K562 (cell line): Measurements from ENCODE around the gene DAPK2. TPM values are rescaled to one million over a fixed set of nuclear protein-coding genes. Genes with fewer than 3 reads are reported as not detected.
A peak's percentile ranks its signal among the peaks of the same experiment; 100 is the strongest.

Experiments used
- ATAC-seq: fragments of 200-7000 bp; cut with Tn5 transposase; 3 replicates; pipeline ENCODE4 v1.9.1; 2020; ENCODE audit warnings: moderate library complexity
- BruUV-seq: library from RNA; stranded (reverse); fragments of 400-500 nt; replicated peaks from 2 replicates; lab custom pipeline; 2021; lab: Mats Ljungman, UMichigan
- CTCF ChIA-PET: fragments of 300-600 bp; formaldehyde crosslinking; extraction: SDS; loops from one replicate; lab custom pipeline; 2021; ENCODE audit warnings: low intra/inter-chr PET ratio; lab: Yijun Ruan, JAX
- POLR2A ChIA-PET: fragments of 300-600, 350-650 bp; sonication (Branson Sonifier 250); formaldehyde crosslinking; extraction: SDS; loops from one replicate; lab custom pipeline; 2021; ENCODE audit warnings: antibody characterized with exemption, inconsistent platforms; lab: Yijun Ruan, JAX
- DNase-seq, 4 experiments: peaks; one replicate each; pipeline versions ENCODE4 v3.0.0 to v3.0.0-alpha.2; 2011 to 2018; ENCODE audit warnings: low spot score in 3 of 4, mixed read lengths in 3 of 4; ENCODE audit errors: extremely low read depth in 1 of 4
- FAIRE-seq: peaks from 2 replicates; lab custom pipeline; 2011; peaks lifted over from hg19 to GRCh38; lab: Jason Lieb, UNC
- H2AFZ ChIP-seq: 2 replicates; pipeline ENCODE4 v1.6.0; 2011; ENCODE audit warnings: low read depth, low read length, control low read depth, inconsistent platforms
- H3K27ac ChIP-seq: fragments of 200-600 bp; 3 replicates; pipeline ENCODE4 v1.8.0; 2011; ENCODE audit warnings: low read depth, mild to moderate bottlenecking, control low read depth, inconsistent platforms, low read length, moderate library complexity, mixed read lengths; ENCODE audit errors: extremely low read depth
- H3K27me3 ChIP-seq, 2 experiments: fragments of 300-600 bp in 1 of 2; 2 replicates in 1 of 2; 3 replicates in 1 of 2; pipeline versions ENCODE4 v1.6.0 to v1.8.0; 2011; ENCODE audit warnings: inconsistent platforms in 2 of 2, low read length in 2 of 2, mild to moderate bottlenecking in 1 of 2, mixed read lengths in 1 of 2, moderate library complexity in 1 of 2; ENCODE audit not compliant: control insufficient read depth in 2 of 2, insufficient read depth in 2 of 2
- H3K36me3 ChIP-seq: fragments of 300-600 bp; 3 replicates; pipeline ENCODE4 v1.8.0; 2011; ENCODE audit warnings: mild to moderate bottlenecking, low read length, inconsistent platforms; ENCODE audit not compliant: control insufficient read depth, insufficient read depth
- H3K4me1 ChIP-seq, 2 experiments: fragments of 200-600 bp in 1 of 2; replicated peaks in 1 of 2; 2 replicates in 1 of 2; 3 replicates in 1 of 2; pipeline versions ENCODE4 v1.5.1 to v1.8.0; 2011; ENCODE audit warnings: inconsistent platforms in 2 of 2, low read length in 2 of 2, mild to moderate bottlenecking in 1 of 2, mixed read lengths in 1 of 2, moderate library complexity in 1 of 2; ENCODE audit not compliant: control insufficient read depth in 2 of 2, insufficient read depth in 2 of 2
- H3K4me2 ChIP-seq: 2 replicates; pipeline ENCODE4 v1.6.1; 2011; ENCODE audit warnings: low read length, control low read depth, inconsistent platforms, mixed read lengths; ENCODE audit not compliant: insufficient read depth
- H3K4me3 ChIP-seq: fragments of 200-600 bp; sonication (generic), shearing (Covaris generic); 2 replicates; pipeline ENCODE4 v1.5.1; 2016; ENCODE audit warnings: control low read depth, inconsistent platforms
- H3K79me2 ChIP-seq: fragments of 200-600 bp; 3 replicates; pipeline ENCODE4 v1.8.0; 2011; ENCODE audit warnings: low read length, inconsistent platforms; ENCODE audit not compliant: control insufficient read depth, insufficient read depth
- H3K9ac ChIP-seq, 2 experiments: 2 replicates each; pipeline versions ENCODE4 v1.6.0 to v1.6.1; 2011; ENCODE audit warnings: low read depth in 2 of 2, low read length in 2 of 2, control low read depth in 1 of 2, inconsistent platforms in 1 of 2, mild to moderate bottlenecking in 1 of 2, mixed read lengths in 1 of 2; ENCODE audit not compliant: insufficient read depth in 1 of 2
- H3K9me1 ChIP-seq: one replicate; pipeline ENCODE4 v1.6.0; 2011; ENCODE audit warnings: inconsistent platforms, mild to moderate bottlenecking, low read length, moderate library complexity; ENCODE audit not compliant: control insufficient read depth, insufficient read depth
- H3K9me3 ChIP-seq: replicated peaks from 2 replicates; pipeline ENCODE4 v1.5.1; 2011; ENCODE audit warnings: low read depth, low read length, inconsistent platforms; ENCODE audit not compliant: control insufficient read depth, insufficient read depth
- H4K20me1 ChIP-seq: replicated peaks from 2 replicates; pipeline ENCODE4 v1.6.1; 2011; ENCODE audit warnings: low read length, inconsistent platforms, mixed read lengths; ENCODE audit not compliant: control insufficient read depth, insufficient read depth
- BRD9 ChIP-seq: fragments of 450-650 bp; IDR thresholded peaks from 2 replicates; pipeline ENCODE4 v1.6.1; 2018; ENCODE audit warnings: low read depth; ENCODE audit not compliant: partially characterized antibody
- CREBBP ChIP-seq: IDR thresholded peaks from one replicate; pipeline ENCODE4 v1.6.1; 2012; ENCODE audit warnings: low read depth, mild to moderate bottlenecking, control low read depth, inconsistent platforms, low read length
- ELF4 ChIP-seq: fragments of 450-650 bp; formaldehyde crosslinking; IDR thresholded peaks from 2 replicates; pipeline ENCODE4 v1.4.0; 2022; ENCODE audit warnings: missing genetic modification characterization
- ESRRA ChIP-seq: fragments of 450-650 bp; IDR thresholded peaks from 2 replicates; pipeline ENCODE4 v1.6.1; 2014; ENCODE audit warnings: low read depth, mild to moderate bottlenecking, moderate library complexity, borderline replicate concordance
- HIVEP1 ChIP-seq: fragments of 250-450 bp; sonication (Bioruptor Pico); IDR thresholded peaks from 2 replicates; pipeline ENCODE4 v1.4.0; 2020; ENCODE audit warnings: mild to moderate bottlenecking
- KLF6 ChIP-seq: fragments of 250-450 bp; sonication (Bioruptor Pico); IDR thresholded peaks from 2 replicates; pipeline ENCODE4 v1.4.0; 2020; ENCODE audit warnings: mild to moderate bottlenecking, moderate library complexity, borderline replicate concordance
- MBD2 ChIP-seq: sonication (generic); IDR thresholded peaks from 2 replicates; pipeline ENCODE4 v1.6.1; 2016; ENCODE audit warnings: low read depth, borderline replicate concordance
- PTRF ChIP-seq: fragments of 450-650 bp; IDR thresholded peaks from 2 replicates; pipeline ENCODE4 v1.6.1; 2016; ENCODE audit warnings: mild to moderate bottlenecking, missing genetic modification characterization, missing compliant biosample characterization
- RBM25 ChIP-seq: fragments of 200-400 bp; formaldehyde crosslinking; IDR thresholded peaks from 2 replicates; pipeline ENCODE4 v1.6.1; 2018; ENCODE audit warnings: low read length, low read depth, moderate library complexity; ENCODE audit not compliant: severe bottlenecking
- TRIM25 ChIP-seq: fragments of 450-650 bp; IDR thresholded peaks from 2 replicates; pipeline ENCODE4 v1.7.0; 2016; ENCODE audit warnings: borderline replicate concordance
- ZBTB7A ChIP-seq: IDR thresholded peaks from 2 replicates; pipeline ENCODE4 v1.6.1; 2011; ENCODE audit warnings: low read depth, mild to moderate bottlenecking, low read length, moderate library complexity, borderline replicate concordance; ENCODE audit not compliant: control insufficient read depth
- ZFP36 ChIP-seq: fragments of 150-350 bp; IDR thresholded peaks from 2 replicates; pipeline ENCODE4 v1.6.1; 2018; ENCODE audit warnings: low read length, low read depth; ENCODE audit not compliant: partially characterized antibody
- ZNF140 ChIP-seq: fragments of 250-450 bp; sonication (Bioruptor Pico); IDR thresholded peaks from 2 replicates; pipeline ENCODE4 v1.8.0; 2021; ENCODE audit warnings: moderate library complexity, mild to moderate bottlenecking, inconsistent platforms
- WGBS: fragments of 100-300 bp; shearing (Covaris generic); methylation state at CpG from one replicate; pipeline ENCODE4 v1.1.6; 2016; ENCODE audit warnings: low coverage, mixed read lengths; ENCODE audit not compliant: insufficient coverage; ENCODE audit errors: missing lambda C conversion rate; 5-methylcytosine and 5-hydroxymethylcytosine counted together
- in situ Hi-C: fragments of 300-500 bp; cut with MboI; formaldehyde crosslinking; loops from 4 replicates; pipeline ENCODE4 v1.15.0; 2018; ENCODE audit warnings: inconsistent platforms, mixed read lengths
- intact Hi-C: fragments of 100-400 bp; cut with micrococcal nuclease; formaldehyde crosslinking; loops from 2 replicates; pipeline ENCODE4 v1.14.2; 2022
- polyA plus RNA-seq, 8 experiments: library from polyadenylated mRNA; depleted of rRNA in 4 of 8; stranded (reverse) in 5 of 8; unstranded in 3 of 8; fragments of >200 nt; fragmentation: Nextera tagmentation in 2 of 8; fragmentation: Illumina TruSeq in 1 of 8; extraction: Ambion mirVana in 2 of 8; extraction: Trizol in 1 of 8; gene quantifications; 2 replicates each; pipeline versions ENCODE4 v1.2.1 to v1.2.3, GENCODE V29; 2011 to 2014; ENCODE audit warnings: inconsistent platforms in 1 of 8, missing spikeins in 1 of 8
- total RNA-seq, 7 experiments: library from RNA; depleted of rRNA in 6 of 7; stranded (reverse); fragments of >200 nt in 6 of 7; fragmentation: Illumina TruSeq in 2 of 7; extraction: Trizol in 2 of 7; gene quantifications; 2 replicates each; pipeline versions ENCODE4 v1.2.1 to v1.2.3, GENCODE V29; 2011 to 2021; ENCODE audit warnings: low replicate concordance in 1 of 7
- TF ChIP-seq, protein P1 (sequence below): fragments of 250-450 bp; sonication (Bioruptor Pico); IDR thresholded peaks from 2 replicates; pipeline ENCODE4 v1.5.0; 2021
- TF ChIP-seq, protein P2 (sequence below): fragments of 450-650 bp; formaldehyde crosslinking; IDR thresholded peaks from 2 replicates; pipeline ENCODE4 v1.4.0; 2020; ENCODE audit warnings: mild to moderate bottlenecking, moderate library complexity
- TF ChIP-seq, protein P3 (sequence below): fragments of 450-650 bp; formaldehyde crosslinking; conservative IDR thresholded peaks from 2 replicates; pipeline ENCODE4 v1.4.0; 2022; ENCODE audit warnings: mild to moderate bottlenecking, missing genetic modification characterization

Gene DAPK2
- total and polyA plus RNA-seq, 9 of the 15 experiments (the other 6 are each of a cell fraction or from before 2014, with no cell fraction given): 0.14 to 5.2 (median 2.2) TPM

DNA sequence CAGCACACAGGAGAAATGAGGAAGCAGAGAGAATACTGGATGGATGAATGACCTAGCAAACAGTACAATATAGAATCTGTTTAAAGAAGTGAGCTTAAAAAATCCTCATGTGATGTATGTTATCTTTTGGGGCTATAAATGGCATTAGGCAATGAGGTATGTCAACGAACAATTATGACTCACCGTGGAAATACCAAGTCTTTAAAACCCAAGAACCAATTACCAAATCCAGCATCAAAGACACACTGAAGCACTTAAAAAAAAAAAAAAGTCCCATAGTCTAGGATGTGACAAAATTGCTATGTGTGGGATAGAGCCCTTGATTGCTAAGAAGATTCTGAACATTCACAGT lies 176.3 kb downstream of the DAPK2 start (continued):
- TF ChIP-seq, protein P1, sequence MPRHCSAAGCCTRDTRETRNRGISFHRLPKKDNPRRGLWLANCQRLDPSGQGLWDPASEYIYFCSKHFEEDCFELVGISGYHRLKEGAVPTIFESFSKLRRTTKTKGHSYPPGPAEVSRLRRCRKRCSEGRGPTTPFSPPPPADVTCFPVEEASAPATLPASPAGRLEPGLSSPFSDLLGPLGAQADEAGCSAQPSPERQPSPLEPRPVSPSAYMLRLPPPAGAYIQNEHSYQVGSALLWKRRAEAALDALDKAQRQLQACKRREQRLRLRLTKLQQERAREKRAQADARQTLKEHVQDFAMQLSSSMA (CRISPR knock-in tag): no peak

GRCh38 chr15:63869371-63870042 lies 176.8 kb downstream of the DAPK2 start:
- no peak overlapping the region for H3K9ac ChIP-seq
- peaks cover 2 to 6% of the 10 kb centered on the region in 2 experiments; a peak in 4 of 5 replicates for H3K4me1 ChIP-seq
- no peaks in the 10 kb centered on the region for H4K20me1 ChIP-seq
- 13% methylated on average over 2 of the region's 2 CpGs for WGBS
- H3K9me3 ChIP-seq: no peaks in the 10 kb centered on the region
- no peak overlapping the region for H3K4me2 ChIP-seq
- no peak for FAIRE-seq
- in situ Hi-C loops (no loop called here), intact Hi-C loops (no loop called here)
- no peaks in the 10 kb centered on the region for H3K9me1 ChIP-seq
- H3K27me3 ChIP-seq: no peaks in the 10 kb centered on the region
- no peaks in the 10 kb centered on the region for H3K36me3 ChIP-seq
- BruUV-seq: no TSS peak
- H3K4me3 ChIP-seq: no peak overlapping the region
- ChIA-PET POLR2A (interaction anchor here (0.7 kb wide), 1 partner anchor 14 kb away, joined by 3 read pairs; no protein-coding TSS in a partner anchor), CTCF (no interaction called here)
- no peak overlapping the region for H2AFZ ChIP-seq
- no peak overlapping the region for H3K27ac ChIP-seq
- no peaks in the 10 kb centered on the region for H3K79me2 ChIP-seq
- ATAC-seq: no peak
- no peak for DNase-seq
- TF ChIP-seq BRD9: no peak
- TF ChIP-seq RBM25: peak; percentile 77
- no peak for TF ChIP-seq HIVEP1
- TF ChIP-seq CREBBP: no peak
- TF ChIP-seq ZBTB7A: no peak
- TF ChIP-seq, protein P2, sequence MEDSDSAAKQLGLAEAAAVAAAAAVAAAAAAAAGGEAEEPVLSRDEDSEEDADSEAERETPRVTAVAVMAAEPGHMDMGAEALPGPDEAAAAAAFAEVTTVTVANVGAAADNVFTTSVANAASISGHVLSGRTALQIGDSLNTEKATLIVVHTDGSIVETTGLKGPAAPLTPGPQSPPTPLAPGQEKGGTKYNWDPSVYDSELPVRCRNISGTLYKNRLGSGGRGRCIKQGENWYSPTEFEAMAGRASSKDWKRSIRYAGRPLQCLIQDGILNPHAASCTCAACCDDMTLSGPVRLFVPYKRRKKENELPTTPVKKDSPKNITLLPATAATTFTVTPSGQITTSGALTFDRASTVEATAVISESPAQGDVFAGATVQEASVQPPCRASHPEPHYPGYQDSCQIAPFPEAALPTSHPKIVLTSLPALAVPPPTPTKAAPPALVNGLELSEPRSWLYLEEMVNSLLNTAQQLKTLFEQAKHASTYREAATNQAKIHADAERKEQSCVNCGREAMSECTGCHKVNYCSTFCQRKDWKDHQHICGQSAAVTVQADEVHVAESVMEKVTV: no peak
- TF ChIP-seq, protein P3, sequence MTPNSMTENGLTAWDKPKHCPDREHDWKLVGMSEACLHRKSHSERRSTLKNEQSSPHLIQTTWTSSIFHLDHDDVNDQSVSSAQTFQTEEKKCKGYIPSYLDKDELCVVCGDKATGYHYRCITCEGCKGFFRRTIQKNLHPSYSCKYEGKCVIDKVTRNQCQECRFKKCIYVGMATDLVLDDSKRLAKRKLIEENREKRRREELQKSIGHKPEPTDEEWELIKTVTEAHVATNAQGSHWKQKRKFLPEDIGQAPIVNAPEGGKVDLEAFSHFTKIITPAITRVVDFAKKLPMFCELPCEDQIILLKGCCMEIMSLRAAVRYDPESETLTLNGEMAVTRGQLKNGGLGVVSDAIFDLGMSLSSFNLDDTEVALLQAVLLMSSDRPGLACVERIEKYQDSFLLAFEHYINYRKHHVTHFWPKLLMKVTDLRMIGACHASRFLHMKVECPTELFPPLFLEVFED (CRISPR knock-in tag): no peak
- no peak for TF ChIP-seq ESRRA
- TF ChIP-seq KLF6 (CRISPR knock-in tag): no peak
- no peak for TF ChIP-seq TRIM25
- no peak for TF ChIP-seq ZNF140 (CRISPR knock-in tag)
- no peak for TF ChIP-seq MBD2
- no peak for TF ChIP-seq PTRF (tag)
- peak; percentile 46 for TF ChIP-seq ZFP36
- TF ChIP-seq ELF4 (CRISPR knock-in tag): no peak
